ENCODE results near the gene PLIN4. TPM values are rescaled to one million over a fixed set of nuclear protein-coding genes. Genes with fewer than 3 reads are reported as not detected.
A peak's percentile ranks its signal among the peaks of the same experiment; 100 is the strongest.

PLIN4 gene
- total and polyA plus RNA-seq, 9 of the 15 experiments (the other 6 are each of a cell fraction or from before 2014, with no cell fraction given) = 0.04 to 0.16 (median 0.07) TPM; not detected in 3

DNA sequence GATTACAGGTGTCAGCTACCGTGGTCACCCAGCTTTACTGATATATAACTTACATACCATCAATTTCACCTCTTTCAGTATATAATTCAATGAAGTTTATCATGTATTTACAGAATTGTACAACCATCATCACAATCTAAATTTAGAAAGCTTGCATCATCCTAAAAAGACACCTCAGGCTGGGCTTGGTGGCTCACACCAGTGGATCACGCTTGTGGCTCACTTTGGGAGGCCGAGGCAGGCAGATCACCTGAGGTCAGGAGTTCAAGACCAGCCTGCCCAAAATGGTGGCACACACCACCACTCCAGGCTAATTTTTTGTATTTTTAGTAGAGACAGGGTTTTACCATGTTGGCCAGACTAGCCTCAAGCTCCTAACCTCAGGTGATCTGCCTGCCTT is 50.5 kb downstream of the PLIN4 start:
- in situ Hi-C loops (cut with MboI) (no loop called here), intact Hi-C loops (cut with micrococcal nuclease) (no loop called here)
- peaks cover 3 to 12% of the 10 kb centered on the region in 2 experiments; a peak in 4 of 5 replicates for H3K4me1 ChIP-seq (replicated peaks in 1 of 2; ENCODE audit: control insufficient read depth in 2 of 2, insufficient read depth in 2 of 2, low read length in 2 of 2)
- DNase-seq (ENCODE audit: extremely low read depth in 1 of 4, low spot score in 3 of 4) = no peak
- H4K20me1 ChIP-seq (replicated peaks; ENCODE audit: control insufficient read depth, insufficient read depth, low read length) = no peaks in the 10 kb centered on the region
- TF ChIP-seq MEF2A (IDR thresholded peaks at IDR 0.05; ENCODE audit: control insufficient read depth, low read depth, low read length) (0 out of 2 replicates have a peak, but pooled peaks have one; percentile 31), ATF7 (IDR thresholded peaks at IDR 0.05) (0 out of 2 replicates have a peak, but pooled peaks have one; percentile 30), ETV1 (tag; conservative IDR thresholded peaks at IDR 0.05; ENCODE audit: low read depth) (no peak), ZNF583 (CRISPR knock-in tag; IDR thresholded peaks at IDR 0.05) (no peak), TBP (optimal IDR thresholded peaks at IDR 0.05; ENCODE audit: low read depth, low read length) (peak; percentile 53), CEBPG (CRISPR knock-in tag; IDR thresholded peaks at IDR 0.05) (peak; percentile 67; the same call in 1 of the 2 replicates), CEBPG (tag; conservative IDR thresholded peaks at IDR 0.05 in 1 of 2, IDR thresholded peaks at IDR 0.05 in 1 of 2) (peak in 1 of 2 experiments; percentile 56; a peak in 1 of 4 replicates), POLR2H (tag; IDR thresholded peaks at IDR 0.05; ENCODE audit: low read depth) (peak; percentile 86), JUND (IDR thresholded peaks at IDR 0.05; ENCODE audit: borderline replicate concordance, low read depth, low read length) (0 out of 2 replicates have a peak, but pooled peaks have one; percentile 23), JUND (tag; IDR thresholded peaks at IDR 0.05; ENCODE audit: borderline replicate concordance, low read depth, low read length) (no peak; the same call in 2 of the 3 replicates), POLR3A (IDR thresholded peaks at IDR 0.05; ENCODE audit: borderline replicate concordance, extremely low read depth, insufficient read depth, insufficient read length) (peak; percentile 60), NFIC (IDR thresholded peaks at IDR 0.05) (no peak)
- TF ChIP-seq, protein P1, sequence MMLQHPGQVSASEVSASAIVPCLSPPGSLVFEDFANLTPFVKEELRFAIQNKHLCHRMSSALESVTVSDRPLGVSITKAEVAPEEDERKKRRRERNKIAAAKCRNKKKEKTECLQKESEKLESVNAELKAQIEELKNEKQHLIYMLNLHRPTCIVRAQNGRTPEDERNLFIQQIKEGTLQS (IDR thresholded peaks at IDR 0.05) = peak; percentile 86
- TF ChIP-seq, protein P1 (CRISPR knock-in tag; conservative IDR thresholded peaks at IDR 0.05) = no peak
- TF ChIP-seq, protein P2, sequence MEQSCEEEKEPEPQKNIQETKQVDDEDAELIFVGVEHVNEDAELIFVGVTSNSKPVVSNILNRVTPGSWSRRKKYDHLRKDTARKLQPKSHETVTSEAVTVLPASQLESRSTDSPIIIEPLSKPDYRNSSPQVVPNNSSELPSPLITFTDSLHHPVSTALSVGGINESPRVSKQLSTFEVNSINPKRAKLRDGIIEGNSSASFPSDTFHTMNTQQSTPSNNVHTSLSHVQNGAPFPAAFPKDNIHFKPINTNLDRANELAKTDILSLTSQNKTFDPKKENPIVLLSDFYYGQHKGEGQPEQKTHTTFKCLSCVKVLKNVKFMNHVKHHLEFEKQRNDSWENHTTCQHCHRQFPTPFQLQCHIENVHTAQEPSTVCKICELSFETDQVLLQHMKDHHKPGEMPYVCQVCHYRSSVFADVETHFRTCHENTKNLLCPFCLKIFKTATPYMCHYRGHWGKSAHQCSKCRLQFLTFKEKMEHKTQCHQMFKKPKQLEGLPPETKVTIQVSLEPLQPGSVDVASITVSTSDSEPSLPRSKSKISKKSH (CRISPR knock-in tag; IDR thresholded peaks at IDR 0.05) = no peak
- ATAC-seq = no peak
- H3K9me3 ChIP-seq (replicated peaks; ENCODE audit: control insufficient read depth, insufficient read depth, low read depth, low read length) = no peaks in the 10 kb centered on the region
- H3K9ac ChIP-seq (ENCODE audit: insufficient read depth in 1 of 2, low read depth in 2 of 2, low read length in 2 of 2) = no peak overlapping the region
- H3K4me2 ChIP-seq (ENCODE audit: insufficient read depth, low read length) = no peak overlapping the region
- POLR2A ChIA-PET = no interaction called here
- peak overlapping the region; percentile 45; the same call in 1 of the 2 replicates for H2AFZ ChIP-seq (ENCODE audit: low read depth, low read length)
- no TSS peak for BruUV-seq (replicated peaks)
- H3K9me1 ChIP-seq (ENCODE audit: control insufficient read depth, insufficient read depth, low read length) = no peaks in the 10 kb centered on the region
- H3K4me3 ChIP-seq = no peak overlapping the region
- peaks cover 5% of the 10 kb centered on the region for H3K79me2 ChIP-seq (ENCODE audit: control insufficient read depth, insufficient read depth, low read length)
- no peak for FAIRE-seq
- CTCF ChIA-PET (ENCODE audit: low intra/inter-chr PET ratio) = no interaction called here
- WGBS (ENCODE audit: insufficient coverage, low coverage, missing lambda C conversion rate) = 30% methylated on average over 3 of the region's 3 CpGs
- no peaks in the 10 kb centered on the region for H3K27me3 ChIP-seq (ENCODE audit: control insufficient read depth in 2 of 2, insufficient read depth in 2 of 2, low read length in 2 of 2)
- no peaks in the 10 kb centered on the region for H3K36me3 ChIP-seq (ENCODE audit: control insufficient read depth, insufficient read depth, low read length)
- no peak overlapping the region for H3K27ac ChIP-seq (ENCODE audit: extremely low read depth, low read depth, low read length)

Measured in K562 (cell line).